Measurements from ENCODE around the gene PADI1. TPM values are rescaled to one million over a fixed set of nuclear protein-coding genes. Genes with fewer than 3 reads are reported as not detected.

The PADI1 gene
- total and polyA plus RNA-seq, 2 of the 8 experiments (the other 6 are each of a cell fraction or from before 2014, with no cell fraction given), result 0.20 to 0.30 TPM

DNA sequence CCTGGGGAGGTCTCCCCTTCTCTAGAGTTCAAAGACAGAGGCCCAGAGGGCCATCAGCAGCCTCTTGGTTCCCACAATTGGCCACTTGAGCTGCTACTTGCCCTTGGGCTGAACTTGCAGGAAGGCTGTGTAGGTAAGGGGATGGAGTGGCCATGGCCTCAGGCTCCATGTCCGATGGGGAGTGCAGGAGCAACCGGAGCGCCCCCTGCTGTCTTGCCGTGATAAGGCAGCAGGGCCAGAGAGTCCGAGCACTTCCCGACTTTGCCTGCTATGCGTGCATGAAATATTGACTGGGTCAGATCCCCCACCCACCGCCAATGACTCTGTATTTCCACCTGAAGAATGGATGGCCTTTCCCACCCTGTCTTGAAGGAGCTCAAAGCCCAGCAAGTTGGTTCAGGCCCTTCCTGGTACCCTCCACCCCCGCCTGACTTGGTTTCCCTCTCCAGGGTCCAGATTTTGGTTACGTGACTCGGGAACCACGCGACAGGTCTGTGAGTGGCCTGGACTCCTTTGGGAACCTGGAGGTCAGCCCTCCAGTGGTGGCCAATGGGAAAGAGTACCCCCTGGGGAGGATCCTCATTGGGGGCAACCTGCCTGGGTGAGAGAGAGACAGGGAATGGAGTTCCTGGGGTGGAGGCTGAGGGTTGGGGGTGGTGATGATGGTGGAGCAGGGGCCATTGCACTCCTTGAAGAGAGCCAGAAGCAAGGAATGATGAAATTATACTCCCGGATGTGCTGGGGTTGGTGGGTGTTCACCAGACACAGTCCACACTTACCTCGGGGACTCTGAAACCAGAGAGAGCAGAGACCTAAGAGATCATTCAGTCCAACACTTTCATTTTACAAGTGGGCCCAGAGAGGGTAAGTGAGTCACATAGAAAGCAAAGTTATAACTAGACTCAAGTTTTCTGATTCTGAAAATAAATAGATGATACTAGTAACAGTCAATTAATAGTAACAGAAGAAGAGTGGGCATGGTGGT is 69.5 kb downstream of the PADI1 start (continued):
- TF ChIP-seq EP300 (IDR thresholded peaks at IDR 0.05; ENCODE audit: borderline replicate concordance in 1 of 2, low read depth in 2 of 2, low read length in 2 of 2) (no peak), CTCF (IDR thresholded peaks at IDR 0.05; ENCODE audit: control extremely low read depth in 1 of 3, insufficient read depth in 1 of 3, low read depth in 1 of 3, low read length in 3 of 3) (peak; percentile 84 to 93 (median 92)), JUND (IDR thresholded peaks at IDR 0.05; ENCODE audit: low read length) (no peak), RBBP5 (IDR thresholded peaks at IDR 0.05; ENCODE audit: borderline replicate concordance, low read depth, low read length) (no peak), KDM4A (IDR thresholded peaks at IDR 0.05; ENCODE audit: low read depth, low read length, severe bottlenecking) (no peak), SP4 (IDR thresholded peaks at IDR 0.05; ENCODE audit: low read length) (no peak), MAX (IDR thresholded peaks at IDR 0.05) (0 out of 2 replicates have a peak, but pooled peaks have one; percentile 30), FOSL1 (IDR thresholded peaks at IDR 0.05; ENCODE audit: insufficient read depth, low read depth, low read length) (no peak), GTF2F1 (IDR thresholded peaks at IDR 0.05; ENCODE audit: borderline replicate concordance, low read depth, low read length) (no peak), SAP30 (IDR thresholded peaks at IDR 0.05; ENCODE audit: insufficient read depth, insufficient replicate concordance, low read length) (no peak), TCF12 (IDR thresholded peaks at IDR 0.05; ENCODE audit: low read depth, low read length) (no peak), POLR2A (IDR thresholded peaks at IDR 0.05; ENCODE audit: control extremely low read depth in 1 of 2, low read depth in 2 of 2, low read length in 2 of 2) (no peak), RFX5 (IDR thresholded peaks at IDR 0.05; ENCODE audit: borderline replicate concordance, low read depth, low read length) (no peak), CHD1 (IDR thresholded peaks at IDR 0.05; ENCODE audit: low read depth, low read length) (no peak), KDM1A (IDR thresholded peaks at IDR 0.05; ENCODE audit: borderline replicate concordance, low read length) (no peak), CBX5 (IDR thresholded peaks at IDR 0.05; ENCODE audit: low read depth, low read length) (no peak)
- TF ChIP-seq, protein P1, sequence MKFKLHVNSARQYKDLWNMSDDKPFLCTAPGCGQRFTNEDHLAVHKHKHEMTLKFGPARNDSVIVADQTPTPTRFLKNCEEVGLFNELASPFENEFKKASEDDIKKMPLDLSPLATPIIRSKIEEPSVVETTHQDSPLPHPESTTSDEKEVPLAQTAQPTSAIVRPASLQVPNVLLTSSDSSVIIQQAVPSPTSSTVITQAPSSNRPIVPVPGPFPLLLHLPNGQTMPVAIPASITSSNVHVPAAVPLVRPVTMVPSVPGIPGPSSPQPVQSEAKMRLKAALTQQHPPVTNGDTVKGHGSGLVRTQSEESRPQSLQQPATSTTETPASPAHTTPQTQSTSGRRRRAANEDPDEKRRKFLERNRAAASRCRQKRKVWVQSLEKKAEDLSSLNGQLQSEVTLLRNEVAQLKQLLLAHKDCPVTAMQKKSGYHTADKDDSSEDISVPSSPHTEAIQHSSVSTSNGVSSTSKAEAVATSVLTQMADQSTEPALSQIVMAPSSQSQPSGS (IDR thresholded peaks at IDR 0.05; ENCODE audit: low read length), result no peak
